ENCODE results near the gene ARHGAP31. TPM values are rescaled to one million over a fixed set of nuclear protein-coding genes. Genes with fewer than 3 reads are reported as not detected.

Gene ARHGAP31
- total RNA-seq, 1 donor from 2014 or later, result 48.1 TPM

- Histone ChIP-seq H3K4me3 (ENCODE audit: insufficient read depth, low read depth, low read length) (no peak overlapping the region), H3K27ac (ENCODE audit: low read depth, low read length) (no peak overlapping the region), H3K4me2 (ENCODE audit: low read length) (no peak overlapping the region), H3K79me2 (ENCODE audit: insufficient read depth, low read length) (no peaks in the 10 kb centered on the region), H3K4me1 (ENCODE audit: insufficient read depth, low read length) (no peaks in the 10 kb centered on the region), H2AFZ (ENCODE audit: low read depth, low read length) (no peak overlapping the region), H3K9ac (ENCODE audit: low read length) (no peak overlapping the region), H4K20me1 (ENCODE audit: insufficient read depth, low read length) (no peaks in the 10 kb centered on the region), H3K36me3 (ENCODE audit: insufficient read depth, low read length) (peaks cover 41% of the 10 kb centered on the region), H3K9me3 (ENCODE audit: insufficient read depth, low read depth, low read length) (no peaks in the 10 kb centered on the region), H3K27me3 (ENCODE audit: insufficient read depth, low read length) (no peaks in the 10 kb centered on the region)
- H3K9me3 Mint-ChIP-seq (ENCODE audit: unreplicated experiment), result no peaks in the 10 kb centered on the region
- TF ChIP-seq EZH2 (IDR thresholded peaks at IDR 0.05; ENCODE audit: insufficient read depth, low read length) (no peak), CTCF (IDR thresholded peaks at IDR 0.05; ENCODE audit: insufficient read depth, low read depth, low read length) (no peak)
- no peaks in the 10 kb centered on the region for H3K27me3 Mint-ChIP-seq (ENCODE audit: low read depth, unreplicated experiment)
- DNase-seq (ENCODE audit: low read depth), result no peak
- no peaks in the 10 kb centered on the region for H3K4me1 Mint-ChIP-seq (ENCODE audit: low read depth, unreplicated experiment)
- no peak overlapping the region for H3K27ac Mint-ChIP-seq (ENCODE audit: unreplicated experiment)
- H3K36me3 Mint-ChIP-seq (ENCODE audit: low read depth, unreplicated experiment), result peaks cover 16% of the 10 kb centered on the region
- no peak overlapping the region for H3K4me3 Mint-ChIP-seq (ENCODE audit: unreplicated experiment)
- FAIRE-seq, result no peak
Measured at GRCh38 chr3:119388577-119388976, 94.4 kb downstream of the ARHGAP31 start.

DNA sequence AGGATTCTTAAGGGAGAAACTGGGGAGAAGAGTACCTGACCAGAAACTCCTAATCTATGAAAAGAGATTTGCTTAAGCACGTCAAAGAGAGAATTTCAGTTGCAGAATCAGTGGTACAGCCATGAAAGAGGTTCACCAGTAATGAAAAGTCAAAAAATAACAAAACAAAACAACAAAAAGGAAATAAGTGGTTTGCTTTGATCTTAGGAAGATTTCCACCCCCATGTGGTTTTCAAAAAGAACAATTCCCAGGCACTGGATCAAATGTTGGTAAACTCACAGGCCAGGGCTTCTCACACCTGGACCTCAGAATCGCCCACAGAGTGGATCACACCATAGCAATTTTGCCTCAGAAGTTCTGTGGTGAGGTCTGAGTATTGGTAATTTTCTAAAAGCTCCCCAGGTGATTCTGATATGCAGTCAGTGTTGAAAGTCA lies 101.8 kb downstream of the ARHGAP31 start:
- H3K9me3 ChIP-seq (ENCODE audit: insufficient read depth, low read depth, low read length), result no peaks in the 10 kb centered on the region
- no peak overlapping the region for H3K9ac ChIP-seq (ENCODE audit: low read length)
- H2AFZ ChIP-seq (ENCODE audit: low read depth, low read length), result no peak overlapping the region
- Mint-ChIP-seq H3K9me3 (ENCODE audit: unreplicated experiment) (no peaks in the 10 kb centered on the region), H3K36me3 (ENCODE audit: low read depth, unreplicated experiment) (peaks cover 13% of the 10 kb centered on the region), H3K27ac (ENCODE audit: unreplicated experiment) (no peak overlapping the region), H3K4me3 (ENCODE audit: unreplicated experiment) (no peak overlapping the region), H3K4me1 (ENCODE audit: low read depth, unreplicated experiment) (no peaks in the 10 kb centered on the region), H3K27me3 (ENCODE audit: low read depth, unreplicated experiment) (no peaks in the 10 kb centered on the region)
- no peaks in the 10 kb centered on the region for H3K27me3 ChIP-seq (ENCODE audit: insufficient read depth, low read length)
- FAIRE-seq, result no peak
- H3K36me3 ChIP-seq (ENCODE audit: insufficient read depth, low read length), result peaks cover 60% of the 10 kb centered on the region
- no peaks in the 10 kb centered on the region for H4K20me1 ChIP-seq (ENCODE audit: insufficient read depth, low read length)
- no peak overlapping the region for H3K4me3 ChIP-seq (ENCODE audit: insufficient read depth, low read depth, low read length)
- DNase-seq (ENCODE audit: low read depth), result no peak
- H3K79me2 ChIP-seq (ENCODE audit: insufficient read depth, low read length), result no peaks in the 10 kb centered on the region
- TF ChIP-seq CTCF (IDR thresholded peaks at IDR 0.05; ENCODE audit: insufficient read depth, low read depth, low read length), result no peak
- H3K4me2 ChIP-seq (ENCODE audit: low read length), result no peak overlapping the region
- no peaks in the 10 kb centered on the region for H3K4me1 ChIP-seq (ENCODE audit: insufficient read depth, low read length)
- no peak overlapping the region for H3K27ac ChIP-seq (ENCODE audit: low read depth, low read length)

GRCh38 chr3:119396870-119397269 lies 102.7 kb downstream of the ARHGAP31 start:
- Histone ChIP-seq H3K36me3 (ENCODE audit: insufficient read depth, low read length) (peaks cover 58% of the 10 kb centered on the region), H3K9ac (ENCODE audit: low read length) (no peak overlapping the region), H3K27me3 (ENCODE audit: insufficient read depth, low read length) (no peaks in the 10 kb centered on the region), H3K79me2 (ENCODE audit: insufficient read depth, low read length) (no peaks in the 10 kb centered on the region), H3K4me2 (ENCODE audit: low read length) (no peak overlapping the region), H3K27ac (ENCODE audit: low read depth, low read length) (no peak overlapping the region), H2AFZ (ENCODE audit: low read depth, low read length) (no peak overlapping the region), H3K4me1 (ENCODE audit: insufficient read depth, low read length) (no peaks in the 10 kb centered on the region), H3K9me3 (ENCODE audit: insufficient read depth, low read depth, low read length) (no peaks in the 10 kb centered on the region), H4K20me1 (ENCODE audit: insufficient read depth, low read length) (no peaks in the 10 kb centered on the region), H3K4me3 (ENCODE audit: insufficient read depth, low read depth, low read length) (no peak overlapping the region)
- TF ChIP-seq CTCF (IDR thresholded peaks at IDR 0.05; ENCODE audit: insufficient read depth, low read depth, low read length), result no peak
- no peak for TF ChIP-seq EZH2 (IDR thresholded peaks at IDR 0.05; ENCODE audit: insufficient read depth, low read length)
- H3K36me3 Mint-ChIP-seq (ENCODE audit: low read depth, unreplicated experiment), result peaks cover 13% of the 10 kb centered on the region
- H3K9me3 Mint-ChIP-seq (ENCODE audit: unreplicated experiment), result no peaks in the 10 kb centered on the region
- DNase-seq (ENCODE audit: low read depth) (no peak), FAIRE-seq (no peak)
- no peak overlapping the region for H3K27ac Mint-ChIP-seq (ENCODE audit: unreplicated experiment)
- H3K4me1 Mint-ChIP-seq (ENCODE audit: low read depth, unreplicated experiment), result no peaks in the 10 kb centered on the region
- H3K27me3 Mint-ChIP-seq (ENCODE audit: low read depth, unreplicated experiment), result no peaks in the 10 kb centered on the region
- no peak overlapping the region for H3K4me3 Mint-ChIP-seq (ENCODE audit: unreplicated experiment)
